CD14-positive monocyte (primary cell): ENCODE measurements around the gene HDAC4. TPM values are rescaled to one million over a fixed set of nuclear protein-coding genes. Genes with fewer than 3 reads are reported as not detected.

ENCODE experiments used
- DNase-seq, 3 donors: peaks; one replicate each; pipeline ENCODE4 v3.0.0-alpha.2; 2011 to 2022
- H2AFZ ChIP-seq: 2 replicates; pipeline ENCODE4 v1.6.0; 2012; ENCODE audit warnings: mild to moderate bottlenecking, low read depth, low read length, inconsistent platforms; ENCODE audit not compliant: insufficient read depth, poor library complexity, severe bottlenecking
- H3K27ac ChIP-seq, 2 donors: 1 replicate in 1 of 2; 2 replicates in 1 of 2; pipeline ENCODE4 v1.5.1; 2012 to 2013; ENCODE audit warnings: low read length in 2 of 2, control low read depth in 1 of 2, inconsistent platforms in 1 of 2, low read depth in 1 of 2, mild to moderate bottlenecking in 1 of 2
- H3K27me3 ChIP-seq, 2 donors: one replicate each; pipeline versions ENCODE4 v1.6.0 to v1.6.1; 2011 to 2013; ENCODE audit warnings: low read length in 2 of 2; ENCODE audit not compliant: control insufficient read depth in 2 of 2, insufficient read depth in 2 of 2
- H3K36me3 ChIP-seq, 2 donors: replicated peaks in 1 of 2; 1 replicate in 1 of 2; 2 replicates in 1 of 2; pipeline versions ENCODE4 v1.5.1 to v1.6.1; 2012 to 2013; ENCODE audit warnings: low read length in 2 of 2, control low read depth in 1 of 2, inconsistent platforms in 1 of 2, mild to moderate bottlenecking in 1 of 2; ENCODE audit not compliant: insufficient read depth in 2 of 2, control insufficient read depth in 1 of 2
- H3K4me1 ChIP-seq, 2 donors: 1 replicate in 1 of 2; 2 replicates in 1 of 2; pipeline versions ENCODE4 v1.5.1 to v1.6.1; 2012 to 2013; ENCODE audit warnings: low read length in 2 of 2, control low read depth in 1 of 2, inconsistent platforms in 1 of 2, mild to moderate bottlenecking in 1 of 2, moderate library complexity in 1 of 2; ENCODE audit not compliant: insufficient read depth in 2 of 2, control insufficient read depth in 1 of 2
- H3K4me2 ChIP-seq: replicated peaks from 2 replicates; pipeline ENCODE3; 2012; ENCODE audit warnings: low read length, moderate library complexity, mild to moderate bottlenecking; ENCODE audit not compliant: poor library complexity, severe bottlenecking; ENCODE audit errors: extremely low read depth
- H3K4me3 ChIP-seq, 3 experiments: fragments of 200-600 bp in 1 of 3; sonication (generic) in 1 of 3; replicated peaks in 1 of 3; 1 replicate in 2 of 3; 2 replicates in 1 of 3; pipeline ENCODE4 v1.5.1; 2011 to 2013; ENCODE audit warnings: low read length in 3 of 3, mild to moderate bottlenecking in 3 of 3, control low read depth in 2 of 3, low read depth in 2 of 3, inconsistent platforms in 1 of 3, moderate library complexity in 1 of 3
- H3K79me2 ChIP-seq: 2 replicates; pipeline ENCODE4 v1.6.0; 2012; ENCODE audit warnings: mild to moderate bottlenecking, control low read depth, inconsistent platforms, low read length, moderate library complexity; ENCODE audit not compliant: insufficient read depth
- H3K9ac ChIP-seq: 2 replicates; pipeline ENCODE4 v1.6.0; 2017; ENCODE audit warnings: low read length, mild to moderate bottlenecking; ENCODE audit not compliant: insufficient read depth, poor library complexity, severe bottlenecking
- H3K9me3 ChIP-seq, 2 donors: replicated peaks in 1 of 2; 1 replicate in 1 of 2; 2 replicates in 1 of 2; pipeline versions ENCODE4 v1.5.1 to v1.6.1; 2012 to 2013; ENCODE audit warnings: low read length in 2 of 2, control low read depth in 1 of 2; ENCODE audit not compliant: control insufficient read depth in 1 of 2, insufficient read depth in 1 of 2
- H4K20me1 ChIP-seq: 2 replicates; pipeline ENCODE4 v1.6.0; 2012; ENCODE audit warnings: mild to moderate bottlenecking, low read length, control low read depth, moderate library complexity; ENCODE audit not compliant: insufficient read depth
- H3K27ac Mint-ChIP-seq, 7 donors: one replicate each; pipeline ENCODE4 v1.8.0; 2020; ENCODE audit warnings: mild to moderate bottlenecking in 7 of 7, mixed read lengths in 7 of 7, moderate library complexity in 6 of 7, inconsistent platforms in 2 of 7
- H3K27me3 Mint-ChIP-seq, 3 donors: one replicate each; pipeline ENCODE4 v1.8.0; 2021 to 2022; ENCODE audit warnings: low read depth in 3 of 3, mild to moderate bottlenecking in 3 of 3, mixed read lengths in 3 of 3, moderate library complexity in 3 of 3, inconsistent platforms in 1 of 3
- H3K36me3 Mint-ChIP-seq, 2 donors: one replicate each; pipeline ENCODE4 v1.8.0; 2020; ENCODE audit warnings: mixed read lengths in 2 of 2, inconsistent platforms in 1 of 2, mild to moderate bottlenecking in 1 of 2
- H3K4me1 Mint-ChIP-seq: one replicate; pipeline ENCODE4 v1.8.0; 2020; ENCODE audit warnings: mild to moderate bottlenecking, mixed read lengths
- H3K4me3 Mint-ChIP-seq, 2 donors: one replicate each; pipeline ENCODE4 v1.8.0; 2020; ENCODE audit warnings: mild to moderate bottlenecking in 2 of 2, mixed read lengths in 2 of 2, moderate library complexity in 1 of 2
- H3K9me3 Mint-ChIP-seq, 7 donors: one replicate each; pipeline ENCODE4 v1.8.0; 2020 to 2022; ENCODE audit warnings: mixed read lengths in 7 of 7, mild to moderate bottlenecking in 6 of 7, moderate library complexity in 6 of 7, inconsistent platforms in 2 of 7
- WGBS: methylation state at CpG from one replicate; pipeline ENCODE4 v1.1.5; 2013; ENCODE audit warnings: missing lambda C conversion rate; ENCODE audit not compliant: insufficient coverage; 5-methylcytosine and 5-hydroxymethylcytosine counted together
- intact Hi-C, 2 donors: fragments of 100-400 bp; cut with micrococcal nuclease; formaldehyde crosslinking; loops; one replicate each; pipeline versions ENCODE4 v1.15.0 to v1.15.1; 2023
- polyA plus RNA-seq, 3 donors: library from polyadenylated mRNA; depleted of rRNA in 1 of 3; unstranded in 2 of 3; stranded (reverse) in 1 of 3; fragments of 300-500 nt in 2 of 3; fragments of >200 nt in 1 of 3; fragmentation: Illumina TruSeq in 2 of 3; gene quantifications; 1 replicate in 2 of 3; 2 replicates in 1 of 3; pipeline ENCODE4 v1.2.3, GENCODE V29; 2012 to 2021
- TF ChIP-seq, protein P1 (sequence below): fragments of 200-600 bp; IDR thresholded peaks from one replicate; pipeline ENCODE4 v1.8.0; 2022; ENCODE audit warnings: antibody characterized with exemption, mild to moderate bottlenecking

The HDAC4 gene
- polyA plus RNA-seq, 3 donors, result 3.3 to 23.0 (median 4.5) TPM

DNA sequence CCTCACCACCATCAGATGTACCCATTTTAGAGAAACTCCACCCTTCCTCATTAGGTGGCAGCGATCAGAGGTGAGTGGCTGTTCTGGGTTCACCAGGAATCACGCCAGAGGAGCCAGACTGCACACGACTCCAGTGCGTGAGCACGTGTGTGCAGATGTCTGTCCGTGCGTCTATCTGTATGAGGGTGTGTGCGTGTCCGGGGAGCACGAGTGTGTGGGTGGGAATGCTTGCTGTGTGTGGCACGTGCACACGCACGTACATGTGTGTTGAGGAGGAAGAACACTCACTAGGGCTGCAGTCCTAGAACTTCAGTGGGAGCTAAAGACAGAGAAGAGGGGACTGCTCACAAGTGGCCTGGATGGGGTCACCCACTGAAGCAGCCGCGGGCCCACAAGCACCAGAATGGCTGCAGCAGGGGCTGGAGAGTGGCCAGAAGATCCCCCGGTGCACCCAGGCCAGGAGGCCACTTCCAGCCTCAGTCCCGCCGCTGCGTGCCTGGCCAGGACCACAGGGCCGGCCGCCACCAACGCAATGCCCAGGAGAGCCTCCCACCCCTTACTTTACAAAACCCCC is 13.9 kb downstream of the HDAC4 start:
- H4K20me1 ChIP-seq, result peaks cover 38% of the 10 kb centered on the region
- H3K4me1 ChIP-seq, result peaks cover 2 to 4% of the 10 kb centered on the region in 2 donors
- no peak for DNase-seq
- TF ChIP-seq, protein P1, sequence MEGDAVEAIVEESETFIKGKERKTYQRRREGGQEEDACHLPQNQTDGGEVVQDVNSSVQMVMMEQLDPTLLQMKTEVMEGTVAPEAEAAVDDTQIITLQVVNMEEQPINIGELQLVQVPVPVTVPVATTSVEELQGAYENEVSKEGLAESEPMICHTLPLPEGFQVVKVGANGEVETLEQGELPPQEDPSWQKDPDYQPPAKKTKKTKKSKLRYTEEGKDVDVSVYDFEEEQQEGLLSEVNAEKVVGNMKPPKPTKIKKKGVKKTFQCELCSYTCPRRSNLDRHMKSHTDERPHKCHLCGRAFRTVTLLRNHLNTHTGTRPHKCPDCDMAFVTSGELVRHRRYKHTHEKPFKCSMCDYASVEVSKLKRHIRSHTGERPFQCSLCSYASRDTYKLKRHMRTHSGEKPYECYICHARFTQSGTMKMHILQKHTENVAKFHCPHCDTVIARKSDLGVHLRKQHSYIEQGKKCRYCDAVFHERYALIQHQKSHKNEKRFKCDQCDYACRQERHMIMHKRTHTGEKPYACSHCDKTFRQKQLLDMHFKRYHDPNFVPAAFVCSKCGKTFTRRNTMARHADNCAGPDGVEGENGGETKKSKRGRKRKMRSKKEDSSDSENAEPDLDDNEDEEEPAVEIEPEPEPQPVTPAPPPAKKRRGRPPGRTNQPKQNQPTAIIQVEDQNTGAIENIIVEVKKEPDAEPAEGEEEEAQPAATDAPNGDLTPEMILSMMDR, result no peak
- peaks cover 98% of the 10 kb centered on the region for H3K79me2 ChIP-seq
- Mint-ChIP-seq H3K27me3 (peaks cover 0 to 1% (median 0%) of the 10 kb centered on the region in 3 donors), H3K4me3 (no peak overlapping the region), H3K4me1 (peaks cover 10% of the 10 kb centered on the region), H3K36me3 (peaks cover 50 to 78% of the 10 kb centered on the region in 2 donors), H3K9me3 (peaks cover 2 to 14% (median 5%) of the 10 kb centered on the region in 7 donors), H3K27ac (peak overlapping the region in 2 of 7 donors; percentile 7 to 10)
- H2AFZ ChIP-seq, result no peak overlapping the region
- 94% methylated on average over 10 of the region's 22 CpGs for WGBS
- H3K9ac ChIP-seq, result no peak overlapping the region
- no peak overlapping the region for H3K4me3 ChIP-seq
- peaks cover 25 to 68% of the 10 kb centered on the region in 2 donors for H3K36me3 ChIP-seq
- H3K27me3 ChIP-seq, result no peaks in the 10 kb centered on the region
- H3K4me2 ChIP-seq, result no peak overlapping the region
- H3K27ac ChIP-seq, result no peak overlapping the region
- intact Hi-C loops, result loop anchor here in 1 of 2 donors (1.0 kb wide), 1 partner anchor 7 kb away; no protein-coding TSS in a partner anchor
- H3K9me3 ChIP-seq, result peaks cover 0 to 8% of the 10 kb centered on the region in 2 donors

DNA sequence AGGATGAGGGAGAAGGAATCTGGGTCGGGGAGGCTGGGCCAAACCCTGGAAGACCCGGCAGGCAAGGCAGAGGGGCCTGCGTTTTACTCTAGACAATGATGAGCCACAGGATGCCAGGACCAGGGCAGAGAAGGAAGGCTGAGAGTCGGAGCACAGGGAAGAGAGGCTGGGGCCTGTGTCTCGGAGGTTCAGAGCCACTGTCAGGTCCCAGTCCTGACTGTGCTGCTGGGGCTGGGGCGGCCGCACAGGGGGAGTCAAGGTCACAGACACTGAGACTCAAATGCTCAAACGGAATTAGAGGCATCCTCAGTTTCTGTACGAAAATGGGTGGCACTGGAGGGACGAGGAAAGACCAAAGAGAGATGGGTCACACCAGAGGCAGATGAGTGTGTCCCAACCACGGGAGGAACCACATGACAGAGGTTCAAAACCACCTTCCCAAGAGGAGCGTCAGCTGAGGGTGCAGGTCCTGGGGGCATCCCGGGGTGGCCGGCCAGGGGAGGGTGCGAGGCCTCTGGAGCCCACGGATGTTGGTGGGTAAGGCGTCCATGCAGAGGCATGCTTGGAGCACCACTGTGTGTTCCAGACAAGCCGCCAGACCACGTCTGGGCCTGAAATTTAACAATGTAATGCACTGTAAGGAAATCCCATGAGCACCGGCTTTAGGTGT is 14.7 kb downstream of the HDAC4 start:
- Mint-ChIP-seq H3K27me3 (peaks cover 0 to 1% (median 0%) of the 10 kb centered on the region in 3 donors), H3K9me3 (peaks cover 2 to 14% (median 4%) of the 10 kb centered on the region in 7 donors), H3K36me3 (peaks cover 46 to 72% of the 10 kb centered on the region in 2 donors), H3K4me3 (no peak overlapping the region), H3K27ac (peak overlapping the region in 4 of 7 donors; percentile 18 to 82 (median 44)), H3K4me1 (peaks cover 16% of the 10 kb centered on the region)
- no peak overlapping the region for H3K4me3 ChIP-seq
- peaks cover 0 to 8% of the 10 kb centered on the region in 2 donors for H3K9me3 ChIP-seq
- peaks cover 10 to 12% of the 10 kb centered on the region in 2 donors for H3K4me1 ChIP-seq
- DNase-seq, result no peak
- H3K4me2 ChIP-seq, result no peak overlapping the region
- peaks cover 94% of the 10 kb centered on the region for H3K79me2 ChIP-seq
- H3K9ac ChIP-seq, result no peak overlapping the region
- no peaks in the 10 kb centered on the region for H3K27me3 ChIP-seq
- H2AFZ ChIP-seq, result no peak overlapping the region
- intact Hi-C loops, result loop anchor here in 1 of 2 donors (1.0 kb wide), 1 partner anchor 8 kb away; no protein-coding TSS in a partner anchor
- H3K27ac ChIP-seq, result peak overlapping the region in 1 of 2 donors; percentile 8
- peaks cover 25 to 60% of the 10 kb centered on the region in 2 donors for H3K36me3 ChIP-seq
- peaks cover 36% of the 10 kb centered on the region for H4K20me1 ChIP-seq
- TF ChIP-seq, protein P1, result no peak
- 93% methylated on average over 18 of the region's 20 CpGs for WGBS
